ENCODE data around the gene DYSF.
"Not testable (repeated sequence)": the region's sequence is repeated elsewhere in the genome, so short reads cannot be mapped to it uniquely, and the experiment has no call there.

DYSF gene

DNA sequence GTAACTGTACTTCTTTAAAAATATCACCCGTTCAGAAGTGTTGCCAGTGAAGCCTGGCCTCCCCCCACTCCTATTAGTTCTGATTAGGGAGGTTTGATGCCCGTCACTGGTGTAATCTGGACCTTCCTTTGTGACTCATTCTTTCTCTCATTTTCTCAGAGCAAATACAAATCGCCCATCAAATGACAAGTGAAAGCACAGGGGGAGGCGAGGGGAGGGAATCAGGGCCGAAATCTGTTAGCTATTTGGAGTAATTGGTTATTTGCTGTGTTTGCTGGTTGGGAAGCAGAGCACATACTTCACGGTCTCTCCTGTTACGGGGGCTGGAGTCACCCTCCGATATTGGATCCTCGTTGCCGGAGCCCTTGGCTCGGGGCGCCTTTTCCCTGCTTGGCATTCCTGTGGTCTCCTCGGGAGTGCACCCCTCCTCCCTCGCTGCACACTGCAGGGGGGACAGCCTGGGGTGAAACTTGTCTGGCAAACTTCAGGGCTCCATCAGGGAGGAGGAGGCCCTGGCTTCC is 178.1 kb downstream of the DYSF start:
- in situ Hi-C loops (cut with HindIII; ENCODE audit: low sequenced_read_pairs) = loop anchor here (5.0 kb wide), 1 partner anchor 74 kb away; no protein-coding TSS in a partner anchor

GRCh38 chr2:71633086-71633485 is 179.7 kb downstream of the DYSF start:
- in situ Hi-C loops (cut with HindIII; ENCODE audit: low sequenced_read_pairs) = loop anchor here (5.0 kb wide), 1 partner anchor 76 kb away; no protein-coding TSS in a partner anchor

DNA sequence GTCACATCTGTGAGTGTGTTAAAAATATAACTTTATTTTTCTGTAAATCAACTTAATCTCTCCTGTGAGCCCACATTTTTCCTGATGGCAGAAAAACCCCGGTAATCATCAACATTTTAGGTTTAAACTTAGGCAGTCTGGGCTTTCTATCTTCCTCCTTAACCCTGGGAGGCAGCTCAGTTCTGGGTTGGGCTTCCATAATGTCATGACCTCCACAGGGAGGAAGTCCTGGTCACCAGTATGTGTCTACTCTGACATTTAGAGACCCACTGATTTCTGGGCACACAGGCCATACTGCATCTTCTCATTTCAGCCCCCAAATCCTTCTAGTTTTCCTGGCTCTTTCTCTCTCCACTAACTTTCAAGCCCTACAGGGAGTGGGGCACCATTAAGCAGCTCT is 181.2 kb downstream of the DYSF start:
- in situ Hi-C loops (cut with HindIII; ENCODE audit: low sequenced_read_pairs) = loop anchor here (5.0 kb wide), 1 partner anchor 77 kb away; no protein-coding TSS in a partner anchor

GRCh38 chr2:71635798-71636197 is 182.4 kb downstream of the DYSF start:
- in situ Hi-C loops (cut with HindIII; ENCODE audit: low sequenced_read_pairs) = no loop called here

DNA sequence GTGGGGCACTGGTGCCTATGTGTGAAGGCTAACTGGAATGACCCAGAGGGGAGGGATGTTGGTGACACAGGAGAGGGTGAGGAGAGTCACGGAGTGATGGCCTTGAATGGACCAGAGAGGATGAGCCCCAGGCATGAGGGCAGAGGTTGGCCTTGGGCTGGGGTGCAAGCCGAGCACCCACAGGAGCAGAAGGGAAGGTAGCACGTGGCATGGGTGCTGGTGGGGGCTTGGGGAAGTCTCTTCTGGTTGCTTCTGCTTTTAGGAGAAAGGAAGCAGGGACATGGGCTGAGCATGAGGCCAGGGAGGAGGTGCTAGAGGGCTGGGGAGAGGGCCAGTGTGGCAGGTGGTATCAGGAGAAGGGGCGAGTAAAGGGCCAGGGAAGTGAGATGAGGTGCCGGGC is 183.8 kb downstream of the DYSF start:
- in situ Hi-C loops (cut with HindIII; ENCODE audit: low sequenced_read_pairs) = no loop called here

DNA sequence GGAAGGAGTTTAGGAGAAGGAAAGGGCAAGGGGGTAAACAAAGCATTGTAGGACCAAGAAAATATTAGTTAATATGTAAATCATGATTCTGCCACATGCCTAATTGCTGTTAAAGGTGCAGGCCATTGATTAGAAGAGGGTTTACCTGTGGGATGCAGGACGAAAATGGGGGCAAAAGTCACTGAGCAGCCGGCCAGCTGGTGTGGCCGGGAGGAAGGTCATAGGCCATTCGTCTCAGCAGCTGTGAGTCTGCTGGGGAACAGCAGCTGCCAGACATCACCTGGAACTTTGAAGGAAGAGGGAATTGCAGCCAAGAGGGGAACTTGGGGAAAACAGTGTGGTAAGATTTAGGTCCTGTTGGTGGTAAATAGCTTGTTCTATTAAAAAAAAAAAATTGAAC is 184.4 kb downstream of the DYSF start:
- in situ Hi-C loops (cut with HindIII; ENCODE audit: low sequenced_read_pairs) = no loop called here

- in situ Hi-C loops (cut with HindIII; ENCODE audit: low sequenced_read_pairs) = no loop called here
These were observed 186.4 kb downstream of the DYSF start for GRCh38 chr2:71639735-71640134.

GRCh38 chr2:71640489-71640888 is 187.1 kb downstream of the DYSF start:
- in situ Hi-C loops (cut with HindIII; ENCODE audit: low sequenced_read_pairs) = no loop called here

- in situ Hi-C loops (cut with HindIII; ENCODE audit: low sequenced_read_pairs) = no loop called here
These were observed 190.5 kb downstream of the DYSF start for GRCh38 chr2:71643674-71644357.

GRCh38 chr2:71646028-71646427 is 192.7 kb downstream of the DYSF start:
- in situ Hi-C loops (cut with HindIII; ENCODE audit: low sequenced_read_pairs) = no loop called here

- in situ Hi-C loops (cut with HindIII; ENCODE audit: low sequenced_read_pairs) = no loop called here
These were observed 194.0 kb downstream of the DYSF start for GRCh38 chr2:71647356-71647755.

DNA sequence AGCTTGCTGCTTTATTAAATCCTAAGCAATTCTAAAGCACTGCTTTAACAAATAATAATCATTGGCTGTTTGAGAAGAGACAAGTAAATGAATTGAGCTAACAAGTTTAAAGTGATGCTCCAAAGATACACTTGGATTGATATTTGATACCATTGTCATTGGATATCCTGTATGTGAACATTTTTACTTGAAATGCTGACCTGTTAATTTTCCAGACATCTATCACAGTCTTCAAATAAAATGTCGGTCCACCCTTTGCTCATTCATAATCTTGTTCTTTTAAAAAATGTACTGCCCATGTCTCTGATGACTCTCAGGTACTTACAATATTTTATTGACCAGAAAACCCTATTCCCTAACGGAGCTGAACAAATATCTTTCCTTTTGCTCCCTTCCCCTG is 202.1 kb downstream of the DYSF start:
- in situ Hi-C loops (cut with HindIII; ENCODE audit: low sequenced_read_pairs) = no loop called here

DNA sequence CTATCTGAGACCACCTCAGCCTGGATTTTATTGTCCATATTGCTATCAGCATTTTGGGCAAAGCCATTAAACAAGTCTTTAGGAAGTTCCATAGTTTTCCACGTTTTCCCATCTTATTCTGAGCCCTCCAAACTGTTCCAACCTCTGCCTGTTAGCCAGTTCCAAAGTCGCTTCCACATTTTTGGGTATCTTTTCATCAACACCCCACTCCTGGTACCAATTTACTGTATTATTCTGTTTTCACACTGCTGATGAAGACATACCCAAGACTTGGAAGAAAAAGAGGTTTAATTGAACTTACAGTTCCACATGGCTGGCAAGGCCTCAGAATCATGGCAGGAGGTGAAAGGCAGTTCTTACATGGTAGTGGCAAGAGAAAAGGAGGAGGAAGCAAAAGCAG is 204.9 kb downstream of the DYSF start:
- in situ Hi-C loops (cut with HindIII; ENCODE audit: low sequenced_read_pairs) = not testable (repeated sequence)

GRCh38 chr2:71658771-71659170 is 205.4 kb downstream of the DYSF start:
- in situ Hi-C loops (cut with HindIII; ENCODE audit: low sequenced_read_pairs) = no loop called here

GRCh38 chr2:71659868-71660518 is 206.6 kb downstream of the DYSF start:
- in situ Hi-C loops (cut with HindIII; ENCODE audit: low sequenced_read_pairs) = no loop called here

- in situ Hi-C loops (cut with HindIII; ENCODE audit: low sequenced_read_pairs) = no loop called here
These were observed 208.4 kb downstream of the DYSF start for GRCh38 chr2:71661782-71662181.

DNA sequence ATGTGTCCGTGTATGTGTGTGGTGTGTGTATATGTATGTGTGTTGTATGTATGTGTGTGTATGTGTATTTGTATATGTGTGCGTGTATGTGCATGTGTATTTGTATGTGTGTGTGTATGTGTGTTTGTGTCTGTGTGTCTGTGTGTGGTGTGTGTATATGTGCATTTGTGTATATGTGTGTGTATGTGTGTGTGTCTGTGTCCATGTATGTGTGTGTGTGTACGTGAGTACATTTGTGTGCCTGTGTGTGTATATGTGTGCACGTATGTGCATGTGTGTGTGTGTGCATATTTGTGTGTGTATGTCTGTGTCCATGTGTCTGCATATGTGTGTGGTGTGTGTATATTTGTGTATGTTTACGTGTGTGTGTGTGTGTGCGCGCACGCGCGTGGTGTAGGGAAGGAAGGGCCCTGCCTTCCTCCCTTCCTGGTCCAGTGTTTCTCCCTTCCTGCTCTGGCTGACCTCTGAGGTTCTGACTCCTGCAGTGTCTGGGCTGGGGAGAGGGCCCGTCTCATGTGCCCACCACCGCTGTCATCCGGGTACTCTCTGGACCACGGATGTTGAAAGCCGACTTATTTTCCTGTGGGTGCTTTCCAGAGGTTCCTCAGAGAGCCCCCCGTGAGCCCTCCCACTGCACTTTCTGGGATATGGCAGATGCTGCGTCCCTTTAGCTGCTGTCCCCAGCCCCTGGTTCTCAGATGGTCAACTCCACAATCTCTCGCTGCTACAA is 209.5 kb downstream of the DYSF start:
- in situ Hi-C loops (cut with HindIII; ENCODE audit: low sequenced_read_pairs) = no loop called here

DNA sequence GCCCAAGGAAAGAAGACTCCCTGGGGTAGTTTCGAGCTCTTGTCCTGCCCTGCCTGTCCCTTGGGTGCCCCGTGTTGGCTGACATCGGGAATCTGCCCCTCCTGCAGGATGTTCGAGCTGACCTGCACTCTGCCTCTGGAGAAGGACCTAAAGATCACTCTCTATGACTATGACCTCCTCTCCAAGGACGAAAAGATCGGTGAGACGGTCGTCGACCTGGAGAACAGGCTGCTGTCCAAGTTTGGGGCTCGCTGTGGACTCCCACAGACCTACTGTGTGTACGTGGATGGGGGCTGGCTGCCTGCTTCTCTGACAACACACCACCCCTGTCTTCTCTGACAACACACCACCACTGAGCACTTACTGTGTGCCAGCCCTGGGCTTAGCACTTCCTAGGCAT is 210.8 kb downstream of the DYSF start:
- in situ Hi-C loops (cut with HindIII; ENCODE audit: low sequenced_read_pairs) = no loop called here

- in situ Hi-C loops (cut with HindIII; ENCODE audit: low sequenced_read_pairs) = no loop called here
These were observed 212.1 kb downstream of the DYSF start for GRCh38 chr2:71665168-71666093.

- in situ Hi-C loops (cut with HindIII; ENCODE audit: low sequenced_read_pairs) = no loop called here
These were observed 212.7 kb downstream of the DYSF start for GRCh38 chr2:71666094-71666474.
